A204.1 (cell line): ENCODE data around the gene PARD3B.

ENCODE experiments used
- FAIRE-seq: peaks from 2 replicates; lab custom pipeline; 2012; peaks lifted over from hg19 to GRCh38; lab: Jason Lieb, UNC

The PARD3B gene

DNA sequence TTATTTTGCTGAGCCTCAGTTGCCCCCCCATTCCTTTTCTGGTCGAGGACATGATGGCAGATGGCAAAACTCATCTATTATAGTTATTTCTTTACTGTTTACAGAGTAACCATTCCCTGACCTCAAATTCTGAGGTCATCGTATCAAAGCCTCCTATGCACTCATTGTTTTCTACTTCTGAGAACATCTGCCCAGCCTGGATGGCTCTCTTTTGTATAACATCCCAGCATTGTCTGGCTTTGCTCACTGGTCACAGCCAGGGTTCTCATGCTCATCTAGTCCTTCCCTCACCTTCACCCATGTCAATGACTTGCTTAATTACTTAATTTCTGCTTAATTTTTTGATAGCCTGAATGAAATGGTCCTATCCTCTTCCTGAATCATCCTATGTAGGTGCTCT lies 472.1 kb downstream of the PARD3B start:
- no peak for FAIRE-seq

DNA sequence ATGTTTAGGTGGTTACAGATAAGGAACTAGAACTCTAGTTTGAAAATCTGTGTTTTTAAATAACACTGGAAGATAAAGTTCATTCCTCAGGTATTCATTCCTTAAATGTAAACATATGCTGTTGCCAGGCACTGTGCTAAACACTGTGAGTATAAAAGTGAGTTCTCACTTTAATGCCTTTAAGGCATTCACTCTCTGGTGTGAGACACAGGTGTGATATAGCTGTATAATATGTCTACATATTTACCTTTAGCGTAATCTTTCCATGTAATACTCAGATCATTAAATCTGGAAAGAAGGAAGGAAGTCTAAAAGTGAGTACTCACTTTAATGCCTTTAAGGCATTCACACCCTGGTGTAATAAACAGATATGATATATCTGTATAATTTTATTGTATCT lies 472.6 kb downstream of the PARD3B start:
- FAIRE-seq, result no peak

DNA sequence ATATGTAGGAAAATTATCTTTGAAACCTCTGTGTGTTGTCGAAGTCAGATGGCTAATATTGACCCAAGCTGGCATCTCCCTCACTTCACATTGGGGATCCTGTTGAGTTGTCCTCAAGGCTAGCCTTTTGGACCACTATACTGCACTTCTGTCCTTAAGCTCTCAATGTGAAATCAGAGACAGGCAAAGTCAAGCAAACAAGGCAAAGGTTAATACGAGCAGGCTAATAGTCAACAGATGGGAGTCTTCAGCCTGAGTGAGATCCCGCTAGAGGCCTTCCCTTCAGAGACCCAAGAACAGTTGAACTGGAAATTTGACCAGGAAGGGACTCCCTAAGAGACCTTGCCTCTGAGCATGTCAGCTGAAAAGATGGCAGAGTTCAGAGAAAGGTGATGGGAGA lies 475.4 kb downstream of the PARD3B start:
- FAIRE-seq, result no peak

DNA sequence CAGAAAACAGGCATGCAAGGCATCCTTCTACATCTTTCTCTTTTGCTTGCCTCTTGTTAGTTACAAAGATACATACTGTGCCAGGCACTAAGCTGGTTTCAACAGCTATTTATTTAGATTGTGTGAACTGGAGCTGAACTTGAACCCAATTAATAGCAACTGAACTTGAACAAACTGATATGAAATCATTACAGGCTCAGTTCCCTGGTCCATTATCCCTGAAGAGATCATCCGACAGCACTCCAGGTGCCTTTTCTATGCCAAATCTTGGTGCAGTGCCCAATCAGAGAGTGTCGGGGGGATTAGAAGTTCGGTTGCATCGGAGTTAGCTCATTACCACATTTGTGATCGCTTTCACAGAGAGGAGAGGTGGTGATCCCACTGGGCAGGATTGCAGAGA lies 477.6 kb downstream of the PARD3B start:
- no peak for FAIRE-seq

DNA sequence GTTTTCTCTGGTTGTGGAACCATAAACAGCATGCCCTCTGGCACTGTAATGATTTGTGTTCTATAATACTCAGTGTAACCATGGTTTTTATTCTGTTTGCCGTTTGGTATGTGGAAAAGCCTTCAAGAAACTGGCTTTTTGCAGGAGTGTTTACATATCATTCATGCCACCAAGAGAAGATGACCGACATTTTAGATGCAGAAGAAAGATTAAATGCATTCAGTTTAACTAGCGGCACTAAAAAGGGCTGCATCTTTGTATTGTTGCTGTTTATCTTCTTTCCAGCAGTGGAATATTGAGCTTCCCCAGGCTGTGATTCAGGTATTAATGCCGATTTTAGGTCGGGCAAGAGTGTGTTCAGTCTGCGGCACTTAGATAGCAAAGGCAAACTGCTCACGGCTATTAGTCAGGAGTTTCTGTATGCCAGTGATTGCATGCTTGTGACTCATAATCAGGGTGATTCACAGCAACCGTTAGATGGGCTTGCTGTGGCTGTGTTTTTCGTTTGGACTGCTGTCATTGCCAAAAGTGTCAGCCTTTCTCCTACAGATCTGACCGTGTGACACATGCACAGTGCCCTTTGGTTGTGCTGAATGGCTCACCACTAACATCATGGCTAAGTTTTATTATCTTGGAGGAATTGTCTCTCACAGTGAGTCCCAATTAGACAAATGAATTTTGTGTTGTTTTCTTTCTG lies 479.7 kb downstream of the PARD3B start:
- FAIRE-seq, result no peak

DNA sequence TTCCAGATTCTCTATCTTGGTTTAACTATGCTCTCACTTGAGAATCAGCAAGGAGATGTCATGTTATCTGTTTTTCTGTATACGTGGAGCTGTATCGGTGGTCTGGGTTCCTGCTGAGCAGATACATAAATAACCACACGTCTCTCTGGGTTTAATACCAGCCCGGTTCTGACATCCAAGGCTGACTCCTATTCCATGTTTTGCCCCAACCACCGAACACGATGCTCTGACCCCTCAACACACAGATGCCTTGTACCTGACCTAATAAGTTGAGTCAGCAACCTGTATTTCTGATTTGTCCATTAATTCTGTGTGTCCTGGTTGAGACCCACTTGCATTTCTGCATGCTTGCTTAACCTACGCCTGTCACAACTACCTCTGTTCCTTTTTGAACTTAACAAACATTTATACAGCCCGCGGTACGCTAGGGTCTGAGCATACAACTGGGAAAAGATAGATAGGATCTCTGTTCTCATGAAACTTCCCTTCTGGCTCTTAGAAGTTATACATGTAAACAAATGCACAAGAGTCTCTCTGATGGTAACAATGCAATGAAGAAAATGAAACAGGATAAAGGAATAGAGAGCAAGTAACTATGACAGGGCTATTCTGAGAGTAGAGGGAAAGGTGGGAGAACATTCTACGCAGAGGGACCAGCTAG lies 480.4 kb downstream of the PARD3B start:
- FAIRE-seq, result no peak

DNA sequence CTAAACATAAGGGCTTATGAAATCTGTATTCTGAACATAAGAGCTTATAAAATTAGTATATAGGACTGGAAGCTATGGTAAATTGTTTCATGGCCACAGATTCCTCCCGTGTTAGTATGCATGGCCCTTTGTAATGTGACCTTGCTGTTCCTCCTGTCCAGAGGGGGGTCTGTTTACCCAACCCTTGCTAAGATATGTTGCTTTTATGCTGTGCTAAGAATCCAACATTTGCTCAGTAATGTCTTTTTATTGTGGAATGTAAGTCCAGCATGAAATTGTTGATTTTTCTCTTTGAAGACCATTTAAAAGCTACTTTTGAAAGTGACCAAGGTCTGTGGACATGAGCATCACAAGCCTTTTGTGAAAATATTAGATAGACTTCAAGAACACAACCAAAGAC lies 485.4 kb downstream of the PARD3B start:
- no peak for FAIRE-seq

DNA sequence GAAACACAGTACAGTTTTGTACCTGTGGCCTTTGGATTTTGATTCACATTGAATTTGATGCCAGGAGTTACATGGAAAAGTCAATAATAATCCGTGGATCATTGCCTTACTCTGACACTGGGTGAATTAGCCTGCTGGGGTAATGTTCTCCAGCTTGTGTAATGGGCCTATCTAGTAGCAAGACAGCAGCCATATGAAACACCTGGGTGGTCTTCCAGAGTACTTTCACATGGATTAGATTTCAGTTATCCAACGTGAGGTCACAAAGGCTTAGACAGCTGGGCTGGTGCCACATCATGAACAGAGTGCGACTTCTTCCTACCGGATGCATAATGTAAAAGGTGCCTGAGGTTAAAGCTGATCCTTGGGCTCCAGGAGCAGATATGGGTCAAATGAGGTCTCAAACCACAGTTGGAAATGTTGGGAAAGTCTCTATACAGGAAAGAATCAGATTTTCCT lies 486.8 kb downstream of the PARD3B start:
- FAIRE-seq, result no peak

DNA sequence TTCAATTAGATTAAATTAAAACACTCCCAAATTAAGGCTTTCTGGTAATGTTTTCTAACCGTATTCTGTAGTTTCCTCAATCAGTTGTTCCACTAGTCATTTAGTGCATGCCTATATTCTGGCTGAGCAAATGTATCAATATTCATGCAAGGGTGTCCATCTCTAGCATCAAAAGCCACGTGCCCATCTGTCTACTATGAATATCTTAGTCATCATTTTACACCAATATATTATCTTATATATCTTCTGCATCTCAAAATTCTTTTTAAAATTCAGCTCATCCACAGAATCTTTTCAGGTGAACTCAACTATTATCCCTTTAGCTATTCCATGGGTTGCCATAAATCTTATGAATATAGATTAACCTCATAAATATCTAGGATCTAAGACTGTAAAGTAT lies 488.2 kb downstream of the PARD3B start:
- no peak for FAIRE-seq

DNA sequence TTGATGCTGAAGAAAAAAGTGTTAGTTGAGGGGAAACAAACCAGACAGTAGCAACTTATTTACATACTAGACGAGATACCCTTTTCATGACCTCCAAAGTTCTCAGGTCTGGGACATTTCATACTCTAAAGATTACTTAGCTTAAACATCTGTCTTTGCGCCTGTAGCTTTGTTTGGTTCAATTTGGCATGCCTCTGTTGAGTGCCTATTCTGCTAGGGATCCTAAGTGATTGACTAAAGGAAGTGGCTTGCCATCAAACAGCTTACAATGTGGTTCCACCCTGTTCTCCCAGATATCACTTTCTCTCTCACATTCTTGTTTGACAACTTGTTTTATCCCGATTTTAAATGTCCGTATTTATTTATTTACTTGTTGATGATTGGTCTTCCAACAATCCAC lies 488.8 kb downstream of the PARD3B start:
- FAIRE-seq, result no peak

DNA sequence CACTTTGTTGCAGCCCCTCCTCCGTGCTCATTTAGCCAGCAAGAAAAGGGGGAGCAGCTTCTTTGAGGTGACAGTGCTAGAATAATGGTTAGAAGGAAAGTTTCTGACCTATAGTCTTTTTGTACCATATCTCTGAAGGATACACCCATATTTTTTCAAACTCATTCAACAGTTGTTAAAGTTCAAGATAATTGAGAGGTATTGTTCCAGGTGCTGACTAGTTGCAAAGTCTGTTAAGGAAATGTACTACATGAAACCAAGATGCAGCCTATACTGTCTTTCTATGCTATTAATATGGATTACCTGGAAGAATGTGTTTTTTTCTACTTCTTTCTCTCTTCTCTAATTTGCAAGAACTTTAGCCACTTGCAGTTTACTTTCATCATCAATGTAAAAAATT lies 495.0 kb downstream of the PARD3B start:
- no peak for FAIRE-seq

DNA sequence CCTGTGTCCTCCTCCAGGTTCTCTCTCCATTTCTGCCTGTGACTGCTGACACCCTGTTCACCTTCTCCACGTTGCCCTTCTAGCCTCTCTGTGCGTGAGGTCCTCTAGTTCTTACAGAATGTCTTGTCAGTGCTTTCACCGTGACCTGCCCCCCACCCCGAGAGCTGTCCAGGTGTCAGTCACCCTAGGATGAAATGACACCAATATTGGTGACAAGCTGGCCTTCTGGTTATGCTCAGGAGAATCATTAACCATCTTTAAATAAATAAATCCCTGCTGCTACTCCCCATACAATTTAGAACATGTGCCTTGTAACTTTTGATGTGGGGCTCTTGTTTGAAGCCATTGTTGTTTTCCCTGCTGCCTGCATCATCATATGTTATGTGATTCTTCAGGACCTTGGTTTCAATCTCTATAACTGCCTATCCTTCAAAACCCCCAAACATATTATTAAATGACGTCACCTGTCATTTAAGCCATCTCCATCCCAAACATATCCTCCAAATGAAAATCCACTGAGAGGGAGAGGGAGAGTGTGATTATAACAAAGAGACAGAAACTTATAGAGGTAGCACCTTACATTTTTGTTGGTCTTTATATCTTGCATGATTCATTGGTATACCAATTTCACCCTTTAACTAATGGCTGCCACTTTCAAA lies 496.3 kb downstream of the PARD3B start:
- FAIRE-seq, result no peak

DNA sequence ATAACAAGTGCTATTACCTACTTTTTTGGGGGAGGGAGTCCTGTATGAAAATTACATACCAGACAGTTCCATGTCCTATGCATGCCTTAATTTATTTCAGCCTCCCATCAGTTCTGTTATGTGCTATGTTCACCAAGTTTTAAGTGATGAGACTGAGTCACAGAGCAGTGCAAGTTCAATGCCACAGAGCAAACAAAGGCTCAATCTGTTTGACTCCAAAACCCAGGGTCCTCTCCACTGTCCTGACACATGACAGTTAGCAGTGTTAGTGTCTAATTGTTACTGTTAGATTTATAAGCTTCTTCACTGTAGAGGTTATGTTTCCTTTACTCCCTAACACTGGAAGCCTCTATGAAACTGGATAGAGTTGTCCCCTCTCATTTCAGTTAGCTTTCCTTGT lies 498.0 kb downstream of the PARD3B start:
- FAIRE-seq, result no peak

DNA sequence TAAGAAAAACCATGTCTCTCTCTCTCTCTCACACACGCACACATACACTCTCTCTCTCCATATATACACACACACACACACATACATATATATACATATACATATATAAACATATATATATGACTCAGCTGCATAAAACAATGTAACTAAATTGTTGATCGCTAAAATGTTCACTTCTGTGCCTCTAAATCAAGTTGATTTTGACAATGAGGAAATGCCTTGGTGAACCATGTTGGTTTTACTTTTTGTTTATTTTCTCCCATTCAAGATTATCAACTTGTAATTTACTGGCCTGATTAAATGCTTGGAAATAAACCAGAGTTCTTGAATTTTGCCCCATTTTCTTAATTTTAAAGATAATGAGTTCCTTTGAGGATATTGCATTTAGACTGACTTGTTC lies 500.4 kb downstream of the PARD3B start:
- FAIRE-seq, result no peak

DNA sequence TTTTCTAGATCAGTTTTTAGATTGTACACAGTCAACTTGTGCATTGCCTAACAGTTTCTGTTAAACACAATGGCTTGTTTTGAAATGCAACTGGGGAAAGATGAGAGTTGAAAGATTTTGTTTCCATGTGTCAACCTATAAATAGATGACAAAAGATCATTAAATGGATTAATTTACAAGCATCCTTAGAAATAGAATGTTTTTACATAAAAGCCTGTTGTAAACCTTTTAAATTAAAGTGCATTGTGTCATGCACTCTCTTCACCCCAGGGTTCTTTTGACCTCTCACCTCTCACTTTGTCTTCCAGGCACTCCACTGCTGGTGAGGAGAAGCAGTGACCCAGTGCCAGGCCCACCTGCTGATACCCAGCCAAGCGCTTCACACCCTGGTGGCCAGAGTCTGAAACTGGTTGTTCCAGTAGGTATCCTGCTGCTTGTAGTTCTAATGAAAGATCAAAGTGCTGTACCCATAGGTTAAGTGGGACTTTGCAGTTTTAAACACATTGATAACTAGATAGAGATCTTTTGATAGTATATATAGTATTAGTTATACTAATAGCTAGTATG lies 502.1 kb downstream of the PARD3B start:
- no peak for FAIRE-seq

DNA sequence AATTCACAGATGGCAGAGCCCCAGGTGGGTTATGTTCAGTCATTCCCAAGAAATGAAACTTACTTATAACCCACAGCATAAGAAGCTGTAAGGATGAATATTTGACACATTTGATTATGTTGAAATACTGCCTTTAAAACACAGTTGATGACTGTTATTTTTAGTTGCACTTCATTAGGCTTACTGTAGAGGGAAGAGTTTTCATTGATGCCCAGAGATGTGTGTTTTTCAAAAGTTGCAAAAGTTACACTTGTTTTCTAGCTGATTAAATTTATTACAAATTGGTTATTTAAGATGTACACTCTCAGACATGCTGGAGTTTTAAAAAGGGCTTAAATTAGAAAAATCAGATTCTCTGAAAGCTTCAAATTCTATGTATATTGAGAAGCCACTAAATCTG lies 506.1 kb downstream of the PARD3B start:
- no peak for FAIRE-seq

DNA sequence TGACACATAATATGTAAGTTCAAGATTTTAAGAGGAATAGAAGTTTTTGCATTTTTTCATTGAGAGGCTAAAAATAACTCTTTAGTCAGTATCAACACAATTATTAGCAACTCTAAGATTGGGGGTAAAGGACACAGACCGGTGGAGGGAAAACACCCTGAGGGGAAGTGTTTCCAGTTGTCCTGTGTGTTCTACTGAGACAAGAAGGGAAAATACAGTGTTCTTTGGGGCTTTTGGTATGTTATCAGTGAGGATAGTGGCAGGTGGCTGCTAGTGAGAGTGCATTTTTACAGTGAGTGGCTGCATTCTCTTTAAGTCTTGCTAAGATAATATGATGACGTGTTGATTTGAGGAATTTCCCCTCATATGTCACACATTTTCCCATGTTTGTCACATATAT lies 507.5 kb downstream of the PARD3B start:
- no peak for FAIRE-seq

DNA sequence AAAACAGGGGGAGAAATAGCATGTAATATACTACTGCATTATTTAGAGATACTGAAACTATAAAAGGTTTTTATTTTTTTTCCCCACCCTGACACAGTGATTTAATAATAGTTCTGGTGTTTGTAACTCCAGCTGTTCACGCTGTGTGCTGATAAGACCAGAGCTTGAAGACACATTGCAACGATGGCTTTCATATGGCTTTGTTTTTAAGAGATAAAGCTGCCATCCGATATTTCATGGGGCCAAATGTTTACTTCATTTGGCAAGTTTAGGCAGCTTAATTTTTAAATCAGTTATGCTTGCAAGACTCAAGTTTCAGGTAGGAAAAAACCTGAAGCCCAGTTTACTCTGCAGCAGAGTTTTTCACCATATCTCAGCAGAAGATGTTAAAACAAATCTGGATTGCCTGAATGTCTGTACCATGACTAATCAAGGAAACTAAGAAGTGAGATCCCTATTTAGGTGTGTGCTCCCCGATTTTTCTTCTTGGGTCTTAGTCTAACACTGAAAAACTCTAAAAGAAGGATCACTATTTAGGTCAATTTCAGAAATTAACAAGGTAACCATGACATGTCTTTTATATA lies 508.6 kb downstream of the PARD3B start:
- no peak for FAIRE-seq

DNA sequence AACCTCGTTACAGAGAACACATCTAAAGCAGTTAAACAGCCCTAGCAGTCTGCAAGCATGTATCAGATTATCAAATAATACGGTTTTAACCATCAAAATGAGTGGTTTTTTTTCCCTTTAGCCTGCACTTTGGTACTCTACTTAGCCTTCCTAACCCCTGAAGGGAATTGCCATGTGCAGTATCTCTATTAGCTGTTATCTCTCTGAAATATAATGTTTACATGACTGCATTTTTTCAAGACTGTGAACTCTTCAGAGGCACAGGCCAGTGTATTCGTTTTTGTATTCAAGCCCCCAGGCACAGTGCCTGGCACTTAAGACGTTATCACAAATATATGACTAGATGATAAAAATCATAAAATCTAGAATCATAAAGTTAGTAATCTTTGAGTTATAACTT lies 509.5 kb downstream of the PARD3B start:
- FAIRE-seq, result no peak

DNA sequence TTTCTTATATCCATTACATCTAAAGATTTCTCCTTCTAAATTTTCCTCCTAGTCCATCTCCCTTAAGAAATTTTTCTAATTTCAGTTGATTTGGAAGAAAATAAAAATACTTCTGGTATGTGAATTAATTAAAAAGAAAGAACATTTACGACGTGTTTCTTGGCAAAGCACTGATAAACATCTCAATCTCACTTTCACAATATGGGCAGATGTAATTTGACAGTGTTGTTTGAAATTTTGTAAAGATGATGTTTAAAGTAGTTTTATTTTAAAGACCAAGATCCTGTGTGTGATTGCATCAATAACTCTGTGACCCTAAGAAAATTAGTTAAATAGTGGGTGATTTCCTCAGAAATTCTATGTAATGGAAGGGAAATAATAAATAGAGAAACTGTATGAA lies 510.0 kb downstream of the PARD3B start:
- no peak for FAIRE-seq

DNA sequence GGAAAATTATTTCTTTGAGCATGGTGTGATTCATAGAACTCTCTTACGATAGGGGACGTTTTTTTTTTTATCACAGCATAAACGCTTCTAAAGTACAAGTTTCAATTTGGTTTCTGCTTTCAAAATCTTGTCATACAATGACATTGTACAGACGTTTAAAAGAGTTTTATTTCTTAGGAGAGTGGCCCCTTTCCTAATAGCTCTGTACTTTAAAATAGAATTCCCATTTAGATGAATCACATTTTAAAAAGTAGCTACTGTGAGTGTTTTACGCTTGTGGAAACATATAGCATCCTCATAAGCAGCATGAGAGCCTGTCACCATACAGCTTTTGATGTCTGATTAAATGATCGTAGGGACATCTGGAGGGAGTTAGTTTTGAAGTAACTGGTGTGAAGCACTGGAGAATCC lies 510.9 kb downstream of the PARD3B start:
- no peak for FAIRE-seq

DNA sequence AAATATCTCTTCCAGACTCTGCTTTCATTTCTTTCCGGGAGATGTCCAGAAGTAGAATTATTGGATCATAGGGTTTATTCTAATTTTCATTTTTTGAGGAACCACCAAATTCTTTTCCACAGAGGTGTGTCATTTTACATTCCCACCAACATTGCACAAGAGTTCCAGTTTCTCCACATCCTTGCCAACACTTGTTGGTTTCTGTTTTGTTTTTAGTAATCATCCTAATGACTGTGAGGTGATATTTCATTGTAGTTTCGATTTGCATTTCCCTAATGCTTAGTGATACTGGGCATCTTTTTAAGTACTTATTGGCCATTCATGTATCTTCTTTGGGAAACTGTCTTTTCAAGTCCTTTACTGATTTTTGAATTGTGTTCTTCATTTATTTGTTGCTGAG lies 513.1 kb downstream of the PARD3B start:
- no peak for FAIRE-seq

DNA sequence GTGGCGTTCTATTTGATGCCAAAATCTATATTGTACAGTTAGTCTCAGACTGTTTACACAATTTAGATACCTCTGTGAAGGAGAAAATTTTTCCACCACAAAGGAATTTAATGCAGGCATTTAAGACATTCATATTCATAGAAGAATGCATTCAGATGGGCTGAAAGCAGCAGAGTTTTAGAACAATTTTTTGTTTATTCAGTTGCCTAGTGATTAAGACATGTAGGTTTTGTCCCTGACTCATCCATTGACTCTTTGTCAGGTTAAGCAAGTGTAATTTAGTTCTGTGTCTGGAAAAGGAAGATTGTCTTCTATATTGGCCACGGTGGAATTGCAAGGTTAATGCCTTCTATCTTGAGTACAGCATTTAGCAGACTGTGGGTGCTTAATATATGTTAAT lies 515.0 kb downstream of the PARD3B start:
- FAIRE-seq, result no peak
